KBM-7 (cell line): Measurements from ENCODE around the gene CDH4.
"Not testable (repeated sequence)": the region's sequence is repeated elsewhere in the genome, so short reads cannot be mapped to it uniquely, and the experiment has no call there.

ENCODE experiments used
- DNase-seq: peaks from one replicate; pipeline ENCODE4 v3.0.0-alpha.2; 2015
- in situ Hi-C: fragments of 300-500 bp; cut with MboI; formaldehyde crosslinking; loops from 2 replicates; pipeline ENCODE4 v1.14.3; 2020; ENCODE audit warnings: low sequenced_read_pairs, low pct_unique_long_range_greater_than_20kb, mixed read lengths

CDH4 gene

DNA sequence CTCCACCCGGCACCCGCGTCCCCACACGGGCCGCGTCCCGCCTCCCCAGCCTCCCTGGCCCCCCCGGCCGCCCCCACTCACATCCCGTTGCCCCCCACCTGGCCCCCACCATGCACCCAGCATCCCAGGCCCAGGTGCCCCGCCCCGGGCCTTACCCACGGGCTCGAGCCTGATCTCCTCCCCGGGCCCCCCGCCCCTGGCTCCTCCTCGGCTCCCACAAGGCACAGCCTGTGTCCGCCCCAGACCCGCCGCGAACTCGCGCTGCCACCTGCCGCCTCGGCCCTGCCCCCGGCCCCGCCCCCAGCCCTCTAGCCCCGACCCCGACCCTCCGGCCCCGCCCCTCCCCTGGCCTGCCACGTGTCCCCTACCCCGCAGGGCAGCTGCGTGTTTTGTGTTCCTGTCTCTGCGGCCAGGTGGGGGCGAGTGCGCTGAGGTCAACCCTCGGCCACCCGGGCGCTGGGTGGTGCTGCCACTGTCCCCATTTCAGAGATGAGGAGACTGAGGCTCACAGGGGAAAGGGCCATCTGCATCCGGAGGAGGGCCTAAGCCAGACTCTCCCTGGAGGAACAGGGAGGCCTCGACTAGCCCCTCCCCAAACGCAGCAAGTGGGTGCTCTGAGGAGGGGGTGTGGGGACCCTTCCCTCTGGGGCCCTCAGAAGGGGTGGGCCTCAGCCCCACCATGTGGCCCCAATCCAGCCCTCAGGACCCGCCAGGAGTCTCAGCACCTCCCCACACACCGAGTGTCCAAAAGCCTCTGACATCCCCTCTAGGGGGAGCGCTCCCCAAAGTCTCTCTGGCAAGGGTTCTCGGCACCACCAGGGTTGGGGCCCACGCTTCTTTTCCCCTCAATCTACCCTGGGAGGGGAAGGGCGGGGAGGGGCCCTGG lies 713.8 kb downstream of the CDH4 start:
- DNase-seq = no peak
- in situ Hi-C loops = no loop called here

GRCh38 chr20:61966492-61967244 lies 714.6 kb downstream of the CDH4 start:
- DNase-seq = no peak
- in situ Hi-C loops = no loop called here

DNA sequence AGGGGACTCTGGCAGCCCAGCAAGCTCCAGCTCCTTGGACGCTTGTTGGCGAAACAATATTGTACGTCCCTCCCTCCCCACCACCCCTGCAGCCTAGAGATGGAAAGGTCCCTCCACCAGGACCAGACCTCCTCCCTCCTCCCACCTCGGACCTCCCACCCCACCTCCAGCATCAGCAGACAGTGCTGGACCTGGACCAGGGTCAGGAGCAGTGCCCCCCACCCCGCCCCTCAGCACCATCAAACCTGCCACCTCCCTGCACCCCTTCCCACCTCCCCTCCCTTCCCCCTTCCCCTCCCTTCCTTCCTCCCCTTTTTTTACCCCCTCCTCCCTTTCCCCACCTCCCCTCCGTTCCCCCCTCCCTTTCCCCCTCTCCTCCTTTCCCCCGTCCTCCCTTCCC lies 715.2 kb downstream of the CDH4 start:
- no peak for DNase-seq
- in situ Hi-C loops = no loop called here

DNA sequence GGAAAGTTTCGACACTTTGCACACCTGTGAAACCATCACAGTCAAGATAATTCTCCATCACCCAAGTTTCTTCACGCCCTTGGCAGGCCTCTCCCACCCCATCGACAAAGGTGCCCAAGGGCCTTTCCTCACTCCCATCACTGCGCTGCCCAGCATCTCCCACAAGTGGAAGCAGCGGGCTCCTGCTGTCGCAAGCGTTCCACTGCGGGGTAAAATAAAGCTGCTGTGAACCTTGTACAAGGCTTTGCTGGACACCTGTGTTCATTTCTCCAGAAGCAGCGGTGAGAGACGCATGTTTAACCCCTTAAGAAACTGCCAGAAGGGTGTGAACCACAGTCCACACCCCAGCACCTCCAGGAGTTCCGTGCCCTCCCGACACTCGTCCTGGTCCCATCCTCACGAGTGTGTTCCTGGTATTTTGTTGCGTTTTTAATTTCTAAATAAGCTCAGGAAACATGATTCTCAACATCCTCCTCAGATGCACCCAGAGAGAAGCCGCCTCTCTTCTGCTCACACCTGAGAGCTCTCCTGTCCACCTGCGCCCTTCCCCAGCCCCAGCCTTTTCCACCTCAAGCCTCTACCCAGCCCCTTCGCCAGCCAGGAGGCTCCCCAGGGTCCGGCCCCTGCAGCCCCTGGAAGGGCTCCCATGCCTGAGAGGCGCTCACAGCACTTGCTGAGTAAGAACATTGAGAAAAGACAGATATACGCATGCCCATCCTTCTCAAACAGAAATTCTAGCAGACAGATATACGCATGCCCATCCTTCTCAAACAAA lies 716.2 kb downstream of the CDH4 start:
- in situ Hi-C loops = no loop called here
- no peak for DNase-seq

DNA sequence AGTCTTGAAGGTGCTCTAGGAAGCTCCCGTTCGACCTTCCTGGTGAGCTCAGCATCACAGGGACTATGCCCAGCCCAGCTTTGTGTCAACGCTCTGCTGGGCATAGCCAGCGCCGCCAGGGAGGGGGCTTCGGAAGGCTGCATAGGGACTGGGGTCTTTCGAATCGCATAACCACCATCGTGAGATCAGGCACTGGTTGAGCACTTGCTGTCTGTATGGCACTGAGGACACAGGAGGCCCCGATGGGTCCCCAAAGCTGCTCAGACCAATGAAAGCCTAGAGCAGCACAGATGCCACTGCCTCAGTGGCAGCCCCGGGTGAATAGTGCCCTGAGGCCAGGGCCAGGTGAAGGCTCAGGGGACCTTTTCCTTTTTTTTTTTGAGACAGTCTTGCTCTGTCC lies 716.9 kb downstream of the CDH4 start:
- no peak for DNase-seq
- in situ Hi-C loops = no loop called here

DNA sequence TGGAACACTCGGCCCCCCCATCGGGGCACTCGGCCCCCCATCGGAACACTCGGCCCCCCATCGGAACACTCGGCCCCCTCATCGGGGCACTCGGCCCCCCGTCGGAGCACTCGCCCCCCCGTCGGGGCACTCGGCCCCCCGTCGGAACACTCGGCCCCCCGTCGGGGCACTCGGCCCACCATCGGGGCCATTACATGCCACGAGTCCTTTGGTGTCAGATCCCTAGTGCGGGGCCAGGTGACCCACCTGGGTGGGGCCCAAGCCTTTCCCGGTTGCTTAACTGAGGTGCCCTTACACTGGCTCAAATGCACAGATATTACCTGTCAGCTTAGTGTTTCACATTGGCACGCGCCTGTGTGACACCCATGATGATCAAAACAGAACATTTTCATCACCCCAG lies 717.7 kb downstream of the CDH4 start:
- in situ Hi-C loops = no loop called here

GRCh38 chr20:61970357-61970756 lies 718.3 kb downstream of the CDH4 start:
- in situ Hi-C loops = no loop called here
- no peak for DNase-seq

More for the DNA sequence above, 717.7 kb downstream of the CDH4 start:
- no peak for DNase-seq

DNA sequence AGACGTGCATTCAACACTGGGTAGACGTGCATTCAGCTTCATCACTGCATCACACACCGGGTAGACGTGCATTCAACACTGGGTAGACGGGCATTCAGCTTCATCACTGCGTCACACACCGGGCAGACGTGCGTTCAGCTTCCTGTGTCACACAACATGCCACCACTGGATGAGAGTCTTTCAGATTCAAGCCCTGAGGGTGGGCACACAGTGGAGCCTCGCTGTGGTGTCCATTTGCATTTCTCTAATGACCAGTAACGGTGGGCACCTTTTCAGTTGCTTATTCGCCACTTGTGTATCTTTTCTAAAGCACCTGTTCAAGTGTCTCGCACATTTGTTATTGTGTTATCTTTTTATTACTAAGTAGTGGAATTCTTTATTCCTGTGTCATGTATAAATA lies 719.5 kb downstream of the CDH4 start:
- in situ Hi-C loops, DNase-seq: not testable (repeated sequence)

- in situ Hi-C loops = no loop called here
- DNase-seq = no peak
Observed at GRCh38 chr20:61972636-61973508, 720.8 kb downstream of the CDH4 start.

- in situ Hi-C loops = no loop called here
- DNase-seq = no peak
Observed at GRCh38 chr20:61973515-61974356, 721.7 kb downstream of the CDH4 start.

DNA sequence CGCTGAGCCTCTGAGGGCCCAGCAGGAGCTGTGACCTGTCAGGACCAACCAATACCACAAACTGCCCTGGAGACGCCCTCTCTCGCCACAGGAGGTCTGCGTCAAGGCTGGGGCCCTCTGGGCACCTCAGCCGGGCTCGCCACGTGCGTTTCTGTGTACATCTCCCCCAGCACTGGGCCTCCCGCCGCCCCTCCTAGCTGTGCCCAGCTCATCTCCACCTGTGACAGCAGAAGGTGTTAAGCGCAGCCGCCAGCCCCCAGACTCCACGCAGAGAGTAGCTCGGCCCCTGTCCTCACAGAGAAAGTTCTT lies 722.2 kb downstream of the CDH4 start:
- in situ Hi-C loops = no loop called here
- no peak for DNase-seq

- DNase-seq = no peak
- in situ Hi-C loops = no loop called here
Observed at GRCh38 chr20:61975407-61976129, 723.5 kb downstream of the CDH4 start.

GRCh38 chr20:61976263-61976643 lies 724.2 kb downstream of the CDH4 start:
- DNase-seq = no peak
- in situ Hi-C loops = no loop called here

GRCh38 chr20:61976644-61977418 lies 724.8 kb downstream of the CDH4 start:
- no peak for DNase-seq
- in situ Hi-C loops = no loop called here

GRCh38 chr20:61977419-61977786 lies 725.3 kb downstream of the CDH4 start:
- in situ Hi-C loops = no loop called here
- DNase-seq = no peak

GRCh38 chr20:61978491-61978890 lies 726.4 kb downstream of the CDH4 start:
- DNase-seq = no peak
- in situ Hi-C loops = no loop called here

DNA sequence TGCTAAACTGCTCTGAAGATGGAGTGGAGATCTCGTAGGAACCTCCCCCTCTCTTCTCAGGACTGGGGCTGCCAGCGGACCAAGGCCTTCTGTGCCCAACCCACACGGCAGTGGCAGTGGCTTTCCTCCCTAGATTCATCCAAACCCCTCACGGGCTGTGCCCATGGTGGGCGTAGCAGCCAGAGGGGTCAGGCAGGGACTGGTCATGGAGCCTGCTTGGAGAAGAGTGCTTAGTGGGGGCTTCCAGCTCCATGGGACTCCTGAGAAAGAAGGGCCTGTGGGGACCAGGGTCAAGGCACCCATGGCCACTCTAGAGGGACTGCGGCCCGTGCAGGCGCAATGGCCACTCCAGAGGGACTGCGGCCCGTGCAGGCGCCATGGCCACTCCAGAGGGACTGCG lies 727.0 kb downstream of the CDH4 start:
- in situ Hi-C loops = no loop called here
- DNase-seq = no peak
